Liver (tissue), 9 donors: ENCODE data around the gene DNAH17. TPM values are rescaled to one million over a fixed set of nuclear protein-coding genes. Genes with fewer than 3 reads are reported as not detected.

Experiments
- DNase-seq: peaks from one replicate; pipeline ENCODE4 v3.0.0-alpha.2; 2017; ENCODE audit warnings: low spot score
- H3K27ac ChIP-seq, 2 donors: one replicate each; pipeline ENCODE4 v1.7.0; 2013; ENCODE audit warnings: inconsistent platforms in 2 of 2, low read length in 2 of 2, control low read depth in 1 of 2, low read depth in 1 of 2, mild to moderate bottlenecking in 1 of 2
- H3K27me3 ChIP-seq, 4 donors: one replicate each; pipeline versions ENCODE4 v1.6.1 to v1.7.0; 2013; ENCODE audit warnings: low read length in 3 of 4, inconsistent platforms in 1 of 4, mild to moderate bottlenecking in 1 of 4, moderate library complexity in 1 of 4; ENCODE audit not compliant: control insufficient read depth in 4 of 4, insufficient read depth in 4 of 4
- H3K36me3 ChIP-seq, 4 donors: one replicate each; pipeline versions ENCODE4 v1.6.1 to v1.7.0; 2013; ENCODE audit warnings: low read length in 3 of 4, mild to moderate bottlenecking in 3 of 4, low read depth in 1 of 4, moderate library complexity in 1 of 4; ENCODE audit not compliant: control insufficient read depth in 4 of 4, insufficient read depth in 3 of 4
- H3K4me1 ChIP-seq, 4 donors: one replicate each; pipeline versions ENCODE4 v1.6.1 to v1.7.0; 2013; ENCODE audit warnings: low read length in 3 of 4, mild to moderate bottlenecking in 3 of 4, moderate library complexity in 1 of 4; ENCODE audit not compliant: control insufficient read depth in 4 of 4, insufficient read depth in 4 of 4
- H3K4me3 ChIP-seq, 3 donors: one replicate each; pipeline versions ENCODE4 v1.6.1 to v1.7.0; 2013; ENCODE audit warnings: low read length in 3 of 3, control low read depth in 1 of 3, low read depth in 1 of 3, mild to moderate bottlenecking in 1 of 3
- H3K9ac ChIP-seq, 2 donors: one replicate each; pipeline ENCODE4 v1.7.0; 2013; ENCODE audit warnings: low read length in 2 of 2, mild to moderate bottlenecking in 2 of 2, moderate library complexity in 2 of 2, control low read depth in 1 of 2, low read depth in 1 of 2
- H3K9me3 ChIP-seq, 4 donors: one replicate each; pipeline versions ENCODE4 v1.6.1 to v1.7.0; 2013; ENCODE audit warnings: low read length in 3 of 4; ENCODE audit not compliant: control insufficient read depth in 4 of 4
- EGR1 ChIP-seq, 2 donors: IDR thresholded peaks; 2 replicates each; pipeline ENCODE4 v1.6.1; 2016 to 2018; ENCODE audit warnings: antibody characterized with exemption in 2 of 2, low read depth in 2 of 2
- FOXA1 ChIP-seq: IDR thresholded peaks from 2 replicates; pipeline ENCODE4 v1.6.1; 2016; ENCODE audit warnings: antibody characterized with exemption
- FOXA2 ChIP-seq: IDR thresholded peaks from 2 replicates; pipeline ENCODE4 v1.6.1; 2016; ENCODE audit warnings: antibody characterized with exemption
- GABPA ChIP-seq, 2 donors: IDR thresholded peaks in 1 of 2; conservative IDR thresholded peaks in 1 of 2; 2 replicates each; pipeline ENCODE4 v1.6.1; 2016; ENCODE audit warnings: antibody characterized with exemption in 2 of 2, mild to moderate bottlenecking in 1 of 2, moderate library complexity in 1 of 2
- HNF4A ChIP-seq, 2 donors: conservative IDR thresholded peaks; 2 replicates each; pipeline ENCODE4 v1.6.1; 2016; ENCODE audit warnings: antibody characterized with exemption in 2 of 2, mild to moderate bottlenecking in 2 of 2
- HNF4G ChIP-seq: IDR thresholded peaks from 2 replicates; pipeline ENCODE4 v1.6.1; 2016; ENCODE audit warnings: antibody characterized with exemption
- JUND ChIP-seq, 2 donors: IDR thresholded peaks; 2 replicates each; pipeline ENCODE4 v1.6.1; 2016; ENCODE audit warnings: antibody characterized with exemption in 2 of 2
- NR2F2 ChIP-seq: IDR thresholded peaks from 2 replicates; pipeline ENCODE4 v1.6.1; 2016; ENCODE audit warnings: antibody characterized with exemption
- RAD21 ChIP-seq, 2 donors: IDR thresholded peaks; 2 replicates each; pipeline ENCODE4 v1.6.1; 2016; ENCODE audit warnings: antibody characterized with exemption in 2 of 2, mild to moderate bottlenecking in 2 of 2
- RXRA ChIP-seq, 2 donors: IDR thresholded peaks; 2 replicates each; pipeline ENCODE4 v1.6.1; 2017 to 2018; ENCODE audit warnings: antibody characterized with exemption in 2 of 2, mild to moderate bottlenecking in 1 of 2
- SP1 ChIP-seq: IDR thresholded peaks from 2 replicates; pipeline ENCODE4 v1.6.1; 2018; ENCODE audit warnings: antibody characterized with exemption, mild to moderate bottlenecking
- TAF1 ChIP-seq: conservative IDR thresholded peaks from 2 replicates; pipeline ENCODE4 v1.6.1; 2016; ENCODE audit warnings: antibody characterized with exemption, mild to moderate bottlenecking
- YY1 ChIP-seq: IDR thresholded peaks from 2 replicates; pipeline ENCODE4 v1.6.1; 2016; ENCODE audit warnings: antibody characterized with exemption, mild to moderate bottlenecking
- WGBS: extraction: QIAGEN DNeasy Blood & Tissue Kit; methylation state at CpG from one replicate; pipeline ENCODE4 v1.1.7; 2013; 5-methylcytosine and 5-hydroxymethylcytosine counted together
- polyA plus RNA-seq, 2 donors: library from polyadenylated mRNA; stranded (reverse) in 1 of 2; unstranded in 1 of 2; fragments of 200-250 nt in 1 of 2; fragments of >200 nt in 1 of 2; fragmentation: Nextera tagmentation in 1 of 2; extraction: Ambion mirVana in 1 of 2; gene quantifications; one replicate each; pipeline versions ENCODE4 v1.2.1 to v1.2.3, GENCODE V29; 2013 to 2015
- total RNA-seq, 2 donors: library from RNA; depleted of rRNA; stranded (reverse); fragments of >200 nt; gene quantifications; one replicate each; pipeline ENCODE4 v1.2.3, GENCODE V29; 2014
- TF ChIP-seq, protein P1 (sequence below): IDR thresholded peaks from 2 replicates; pipeline ENCODE4 v1.6.1; 2016; ENCODE audit warnings: antibody characterized with exemption
- TF ChIP-seq, protein P2 (sequence below): IDR thresholded peaks from 2 replicates; pipeline ENCODE4 v1.6.1; 2016; ENCODE audit warnings: antibody characterized with exemption
- TF ChIP-seq, protein P3 (sequence below): fragments of 150-350 bp; IDR thresholded peaks from 2 replicates; pipeline ENCODE4 v1.5.1; 2017; ENCODE audit warnings: improper control_type of control experiment, low read depth, low read length; ENCODE audit not compliant: missing input control
- TF ChIP-seq, protein P4 (sequence below): IDR thresholded peaks from 2 replicates; pipeline ENCODE4 v1.6.1; 2016; ENCODE audit warnings: antibody characterized with exemption
- TF ChIP-seq, protein P5 (sequence below): IDR thresholded peaks from 2 replicates; pipeline ENCODE4 v1.6.1; 2016; ENCODE audit warnings: antibody characterized with exemption, mild to moderate bottlenecking
- donor health status: healthy.
- donor health status: healthy.
- donor health status: healthy.
- donor health status: healthy.
- donor health status: healthy.

Gene DNAH17
- total and polyA plus RNA-seq, 4 donors: 0.09 to 0.79 TPM; not detected in 2

DNA sequence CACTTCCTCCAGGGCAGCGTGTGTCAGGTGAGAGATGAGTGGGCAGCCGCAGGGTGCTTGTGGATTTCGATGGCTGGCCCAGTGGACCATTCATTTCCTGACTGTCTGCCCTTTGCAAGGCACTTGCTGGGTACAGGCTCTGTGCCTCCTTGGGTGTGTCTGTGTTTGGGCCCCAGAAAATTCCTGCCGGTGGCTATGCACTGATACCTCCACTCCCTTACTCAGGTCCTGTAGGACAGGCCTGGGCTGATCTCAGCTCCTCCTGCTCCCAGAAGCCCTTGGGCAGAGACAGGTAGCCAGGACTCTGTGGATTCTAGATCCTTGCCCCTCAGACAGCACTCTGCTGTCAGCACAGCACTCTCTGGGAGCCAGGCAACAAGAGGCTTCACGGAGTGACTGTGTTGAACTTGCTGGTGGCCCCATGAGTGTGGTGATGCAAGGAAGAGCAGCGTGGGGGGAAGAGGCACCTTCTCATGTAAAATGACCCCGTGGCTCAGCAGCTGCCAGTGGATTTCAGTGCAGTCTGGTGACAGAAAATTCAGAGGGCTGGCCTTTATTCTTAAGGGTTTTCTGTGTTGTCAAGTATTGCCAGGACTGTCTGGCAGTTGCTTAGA is 169.7 kb downstream of the DNAH17 start:
- DNase-seq: no peak
- no peak overlapping the region for H3K4me3 ChIP-seq
- no peak overlapping the region for H3K27ac ChIP-seq
- no peaks in the 10 kb centered on the region for H3K27me3 ChIP-seq
- H3K9me3 ChIP-seq: no peaks in the 10 kb centered on the region
- H3K4me1 ChIP-seq: peaks cover 8 to 9% (median 8%) of the 10 kb centered on the region in 4 donors
- WGBS: 93% methylated on average over 7 of the region's 7 CpGs
- no peak overlapping the region for H3K9ac ChIP-seq
- no peak for TF ChIP-seq RAD21 (IDR thresholded peaks at IDR 0.05)
- TF ChIP-seq NR2F2: no peak
- no peak for TF ChIP-seq EGR1 (IDR thresholded peaks at IDR 0.05; ENCODE audit: low read depth in 2 of 2)
- TF ChIP-seq FOXA1: no peak
- TF ChIP-seq, protein P1, sequence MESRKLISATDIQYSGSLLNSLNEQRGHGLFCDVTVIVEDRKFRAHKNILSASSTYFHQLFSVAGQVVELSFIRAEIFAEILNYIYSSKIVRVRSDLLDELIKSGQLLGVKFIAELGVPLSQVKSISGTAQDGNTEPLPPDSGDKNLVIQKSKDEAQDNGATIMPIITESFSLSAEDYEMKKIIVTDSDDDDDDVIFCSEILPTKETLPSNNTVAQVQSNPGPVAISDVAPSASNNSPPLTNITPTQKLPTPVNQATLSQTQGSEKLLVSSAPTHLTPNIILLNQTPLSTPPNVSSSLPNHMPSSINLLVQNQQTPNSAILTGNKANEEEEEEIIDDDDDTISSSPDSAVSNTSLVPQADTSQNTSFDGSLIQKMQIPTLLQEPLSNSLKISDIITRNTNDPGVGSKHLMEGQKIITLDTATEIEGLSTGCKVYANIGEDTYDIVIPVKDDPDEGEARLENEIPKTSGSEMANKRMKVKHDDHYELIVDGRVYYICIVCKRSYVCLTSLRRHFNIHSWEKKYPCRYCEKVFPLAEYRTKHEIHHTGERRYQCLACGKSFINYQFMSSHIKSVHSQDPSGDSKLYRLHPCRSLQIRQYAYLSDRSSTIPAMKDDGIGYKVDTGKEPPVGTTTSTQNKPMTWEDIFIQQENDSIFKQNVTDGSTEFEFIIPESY: no peak
- TF ChIP-seq HNF4G: no peak
- no peak for TF ChIP-seq FOXA2
- TF ChIP-seq, protein P2, sequence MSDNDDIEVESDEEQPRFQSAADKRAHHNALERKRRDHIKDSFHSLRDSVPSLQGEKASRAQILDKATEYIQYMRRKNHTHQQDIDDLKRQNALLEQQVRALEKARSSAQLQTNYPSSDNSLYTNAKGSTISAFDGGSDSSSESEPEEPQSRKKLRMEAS: no peak
- no peak for TF ChIP-seq JUND (IDR thresholded peaks at IDR 0.05)
- TF ChIP-seq HNF4A (conservative IDR thresholded peaks at IDR 0.05): no peak
- no peak for TF ChIP-seq RXRA (IDR thresholded peaks at IDR 0.05)
- TF ChIP-seq YY1: no peak
- no peak for TF ChIP-seq GABPA (IDR thresholded peaks at IDR 0.05 in 1 of 2, conservative IDR thresholded peaks at IDR 0.05 in 1 of 2)
- TF ChIP-seq, protein P3, sequence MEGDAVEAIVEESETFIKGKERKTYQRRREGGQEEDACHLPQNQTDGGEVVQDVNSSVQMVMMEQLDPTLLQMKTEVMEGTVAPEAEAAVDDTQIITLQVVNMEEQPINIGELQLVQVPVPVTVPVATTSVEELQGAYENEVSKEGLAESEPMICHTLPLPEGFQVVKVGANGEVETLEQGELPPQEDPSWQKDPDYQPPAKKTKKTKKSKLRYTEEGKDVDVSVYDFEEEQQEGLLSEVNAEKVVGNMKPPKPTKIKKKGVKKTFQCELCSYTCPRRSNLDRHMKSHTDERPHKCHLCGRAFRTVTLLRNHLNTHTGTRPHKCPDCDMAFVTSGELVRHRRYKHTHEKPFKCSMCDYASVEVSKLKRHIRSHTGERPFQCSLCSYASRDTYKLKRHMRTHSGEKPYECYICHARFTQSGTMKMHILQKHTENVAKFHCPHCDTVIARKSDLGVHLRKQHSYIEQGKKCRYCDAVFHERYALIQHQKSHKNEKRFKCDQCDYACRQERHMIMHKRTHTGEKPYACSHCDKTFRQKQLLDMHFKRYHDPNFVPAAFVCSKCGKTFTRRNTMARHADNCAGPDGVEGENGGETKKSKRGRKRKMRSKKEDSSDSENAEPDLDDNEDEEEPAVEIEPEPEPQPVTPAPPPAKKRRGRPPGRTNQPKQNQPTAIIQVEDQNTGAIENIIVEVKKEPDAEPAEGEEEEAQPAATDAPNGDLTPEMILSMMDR: no peak
- no peak for TF ChIP-seq TAF1
- no peak for TF ChIP-seq SP1
- H3K36me3 ChIP-seq: peaks cover 6 to 24% (median 12%) of the 10 kb centered on the region in 4 donors

DNA sequence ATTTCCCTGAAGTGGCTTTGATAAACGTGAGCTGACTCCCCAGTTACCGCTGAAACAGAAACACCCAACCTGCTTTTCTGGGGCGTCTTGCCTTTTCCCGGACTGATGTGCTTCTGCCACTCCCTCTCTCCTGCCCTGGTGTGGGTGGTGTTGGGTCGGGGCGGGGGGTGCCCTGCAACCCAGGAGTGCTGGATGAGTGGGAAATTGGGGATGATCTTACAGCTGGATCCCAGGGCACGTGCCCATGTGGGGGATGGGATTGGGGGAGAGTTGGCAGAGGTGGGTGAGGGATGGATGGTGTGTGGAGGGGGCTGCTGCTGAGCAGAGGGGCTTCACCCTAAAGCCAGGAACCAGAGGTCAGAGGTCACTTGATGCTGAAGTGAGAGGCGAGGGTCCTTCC is 170.3 kb downstream of the DNAH17 start:
- Histone ChIP-seq H3K36me3 (peaks cover 8 to 28% (median 14%) of the 10 kb centered on the region in 4 donors), H3K9ac (no peak overlapping the region), H3K9me3 (no peaks in the 10 kb centered on the region), H3K4me1 (peaks cover 8 to 9% (median 8%) of the 10 kb centered on the region in 4 donors), H3K27ac (no peak overlapping the region), H3K4me3 (no peak overlapping the region), H3K27me3 (no peaks in the 10 kb centered on the region)
- 93% methylated on average over 8 of the region's 8 CpGs for WGBS
- DNase-seq: no peak
- TF ChIP-seq, protein P3: no peak
- TF ChIP-seq FOXA1: no peak
- no peak for TF ChIP-seq SP1
- TF ChIP-seq TAF1: no peak
- TF ChIP-seq, protein P4, sequence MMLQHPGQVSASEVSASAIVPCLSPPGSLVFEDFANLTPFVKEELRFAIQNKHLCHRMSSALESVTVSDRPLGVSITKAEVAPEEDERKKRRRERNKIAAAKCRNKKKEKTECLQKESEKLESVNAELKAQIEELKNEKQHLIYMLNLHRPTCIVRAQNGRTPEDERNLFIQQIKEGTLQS: no peak
- TF ChIP-seq, protein P1: no peak
- TF ChIP-seq, protein P5, sequence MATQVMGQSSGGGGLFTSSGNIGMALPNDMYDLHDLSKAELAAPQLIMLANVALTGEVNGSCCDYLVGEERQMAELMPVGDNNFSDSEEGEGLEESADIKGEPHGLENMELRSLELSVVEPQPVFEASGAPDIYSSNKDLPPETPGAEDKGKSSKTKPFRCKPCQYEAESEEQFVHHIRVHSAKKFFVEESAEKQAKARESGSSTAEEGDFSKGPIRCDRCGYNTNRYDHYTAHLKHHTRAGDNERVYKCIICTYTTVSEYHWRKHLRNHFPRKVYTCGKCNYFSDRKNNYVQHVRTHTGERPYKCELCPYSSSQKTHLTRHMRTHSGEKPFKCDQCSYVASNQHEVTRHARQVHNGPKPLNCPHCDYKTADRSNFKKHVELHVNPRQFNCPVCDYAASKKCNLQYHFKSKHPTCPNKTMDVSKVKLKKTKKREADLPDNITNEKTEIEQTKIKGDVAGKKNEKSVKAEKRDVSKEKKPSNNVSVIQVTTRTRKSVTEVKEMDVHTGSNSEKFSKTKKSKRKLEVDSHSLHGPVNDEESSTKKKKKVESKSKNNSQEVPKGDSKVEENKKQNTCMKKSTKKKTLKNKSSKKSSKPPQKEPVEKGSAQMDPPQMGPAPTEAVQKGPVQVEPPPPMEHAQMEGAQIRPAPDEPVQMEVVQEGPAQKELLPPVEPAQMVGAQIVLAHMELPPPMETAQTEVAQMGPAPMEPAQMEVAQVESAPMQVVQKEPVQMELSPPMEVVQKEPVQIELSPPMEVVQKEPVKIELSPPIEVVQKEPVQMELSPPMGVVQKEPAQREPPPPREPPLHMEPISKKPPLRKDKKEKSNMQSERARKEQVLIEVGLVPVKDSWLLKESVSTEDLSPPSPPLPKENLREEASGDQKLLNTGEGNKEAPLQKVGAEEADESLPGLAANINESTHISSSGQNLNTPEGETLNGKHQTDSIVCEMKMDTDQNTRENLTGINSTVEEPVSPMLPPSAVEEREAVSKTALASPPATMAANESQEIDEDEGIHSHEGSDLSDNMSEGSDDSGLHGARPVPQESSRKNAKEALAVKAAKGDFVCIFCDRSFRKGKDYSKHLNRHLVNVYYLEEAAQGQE: no peak
- no peak for TF ChIP-seq HNF4A (conservative IDR thresholded peaks at IDR 0.05)
- no peak for TF ChIP-seq RXRA (IDR thresholded peaks at IDR 0.05)
- TF ChIP-seq, protein P2: no peak
- TF ChIP-seq JUND (IDR thresholded peaks at IDR 0.05): no peak
- TF ChIP-seq HNF4G: no peak
- TF ChIP-seq GABPA (IDR thresholded peaks at IDR 0.05 in 1 of 2, conservative IDR thresholded peaks at IDR 0.05 in 1 of 2): no peak
